Hepatocyte (in vitro differentiated cells): ENCODE data around the gene PADI3. TPM values are rescaled to one million over a fixed set of nuclear protein-coding genes. Genes with fewer than 3 reads are reported as not detected.

Experiments
- DNase-seq: peaks from one replicate; pipeline ENCODE4 v3.0.0-alpha.2; 2016; ENCODE audit warnings: low spot score
- H2AFZ ChIP-seq: fragments of 200-600 bp; sonication (generic); 2 replicates; pipeline ENCODE4 v1.6.0; 2016; ENCODE audit warnings: antibody characterized with exemption, mild to moderate bottlenecking
- H3K27ac ChIP-seq: fragments of 200-600 bp; sonication (generic); 2 replicates; pipeline ENCODE4 v1.5.1; 2016; ENCODE audit warnings: mild to moderate bottlenecking
- H3K27me3 ChIP-seq: fragments of 200-600 bp; sonication (generic); 2 replicates; pipeline ENCODE4 v1.6.1; 2016
- H3K36me3 ChIP-seq: fragments of 200-600 bp; sonication (generic); replicated peaks from 2 replicates; pipeline ENCODE4 v1.5.1; 2016; ENCODE audit warnings: low read depth; ENCODE audit not compliant: insufficient read depth
- H3K4me1 ChIP-seq: fragments of 200-600 bp; sonication (generic); 2 replicates; pipeline ENCODE4 v1.5.1; 2016; ENCODE audit warnings: mild to moderate bottlenecking, moderate library complexity; ENCODE audit not compliant: insufficient read depth
- H3K4me2 ChIP-seq: fragments of 200-600 bp; sonication (generic); 2 replicates; pipeline ENCODE4 v1.6.0; 2016
- H3K4me3 ChIP-seq: fragments of 200-600 bp; sonication (generic); 2 replicates; pipeline ENCODE4 v1.5.1; 2016; ENCODE audit warnings: mild to moderate bottlenecking
- H3K79me2 ChIP-seq: fragments of 200-600 bp; sonication (generic); 2 replicates; pipeline ENCODE4 v1.6.0; 2017; ENCODE audit warnings: mild to moderate bottlenecking
- H3K9me2 ChIP-seq: fragments of 200-600 bp; sonication (generic); replicated peaks from 2 replicates; pipeline ENCODE4 v1.6.0; 2017; ENCODE audit warnings: mild to moderate bottlenecking; ENCODE audit not compliant: insufficient read depth
- H3K9me3 ChIP-seq: fragments of 200-600 bp; sonication (generic); 2 replicates; pipeline ENCODE4 v1.5.1; 2016; ENCODE audit warnings: low read depth, mild to moderate bottlenecking
- H4K20me1 ChIP-seq: fragments of 200-600 bp; sonication (generic); 2 replicates; pipeline ENCODE4 v1.6.0; 2016; ENCODE audit warnings: mild to moderate bottlenecking; ENCODE audit not compliant: insufficient read depth, poor library complexity, severe bottlenecking
- CTCF ChIP-seq: fragments of 200-600 bp; sonication (generic); IDR thresholded peaks from 2 replicates; pipeline ENCODE4 v1.5.1; 2016; ENCODE audit warnings: antibody characterized with exemption, mild to moderate bottlenecking; ENCODE audit not compliant: poor library complexity
- EZH2 ChIP-seq: fragments of 200-600 bp; sonication (generic); IDR thresholded peaks from 2 replicates; pipeline ENCODE4 v1.6.1; 2016; ENCODE audit warnings: antibody characterized with exemption, mild to moderate bottlenecking, borderline replicate concordance
- EZH2phosphoT487 ChIP-seq: fragments of 200-600 bp; sonication (generic); IDR thresholded peaks from one replicate; pipeline ENCODE4 v1.6.1; 2018; ENCODE audit warnings: antibody characterized with exemption, mild to moderate bottlenecking, low read depth, moderate library complexity; ENCODE audit not compliant: unreplicated experiment, severe bottlenecking
- WGBS: methylation state at CpG from one replicate; pipeline ENCODE4 v1.1.6; 2016; ENCODE audit warnings: low lambda C conversion rate; ENCODE audit errors: missing lambda C conversion rate; 5-methylcytosine and 5-hydroxymethylcytosine counted together
- polyA plus RNA-seq: library from polyadenylated mRNA; unstranded; fragments of >200 nt; fragmentation: Nextera tagmentation; extraction: Ambion mirVana; gene quantifications from 2 replicates; pipeline ENCODE4 v1.2.1, GENCODE V29; 2016
- total RNA-seq: library from RNA; depleted of rRNA; stranded (reverse); fragments of >200 nt; gene quantifications from 2 replicates; pipeline ENCODE4 v1.2.3, GENCODE V29; 2014

PADI3 gene
- total and polyA plus RNA-seq, 2 experiments from 2014 or later = not detected

GRCh38 chr1:17292299-17293160, 43.6 kb downstream of the PADI3 start:
- H3K4me1 ChIP-seq = no peaks in the 10 kb centered on the region
- H3K4me2 ChIP-seq = no peak overlapping the region
- no peaks in the 10 kb centered on the region for H4K20me1 ChIP-seq
- no peak overlapping the region for H3K27ac ChIP-seq
- no peak for DNase-seq
- TF ChIP-seq CTCF (no peak), EZH2phosphoT487 (no peak), EZH2 (no peak)
- H3K79me2 ChIP-seq = no peaks in the 10 kb centered on the region
- no peaks in the 10 kb centered on the region for H3K9me2 ChIP-seq
- H3K4me3 ChIP-seq = no peak overlapping the region
- no peak overlapping the region for H2AFZ ChIP-seq
- no peaks in the 10 kb centered on the region for H3K9me3 ChIP-seq
- WGBS = 67% methylated on average over 7 of the region's 7 CpGs
- peaks cover 14% of the 10 kb centered on the region for H3K27me3 ChIP-seq
- no peaks in the 10 kb centered on the region for H3K36me3 ChIP-seq

GRCh38 chr1:17293681-17294425, 45.0 kb downstream of the PADI3 start:
- WGBS = 70% methylated on average over 14 of the region's 14 CpGs
- Histone ChIP-seq H3K36me3 (no peaks in the 10 kb centered on the region), H3K9me3 (no peaks in the 10 kb centered on the region), H2AFZ (no peak overlapping the region), H3K27ac (no peak overlapping the region), H3K4me1 (no peaks in the 10 kb centered on the region), H3K79me2 (no peaks in the 10 kb centered on the region), H3K4me3 (no peak overlapping the region), H3K9me2 (no peaks in the 10 kb centered on the region), H3K4me2 (no peak overlapping the region), H3K27me3 (peaks cover 14% of the 10 kb centered on the region), H4K20me1 (no peaks in the 10 kb centered on the region)
- DNase-seq = no peak
- no peak for TF ChIP-seq CTCF
- no peak for TF ChIP-seq EZH2phosphoT487
- TF ChIP-seq EZH2 = no peak

GRCh38 chr1:17295292-17295691, 46.4 kb downstream of the PADI3 start:
- DNase-seq = no peak
- Histone ChIP-seq H3K9me3 (no peaks in the 10 kb centered on the region), H2AFZ (no peak overlapping the region), H3K36me3 (no peaks in the 10 kb centered on the region), H3K79me2 (no peaks in the 10 kb centered on the region), H3K9me2 (no peaks in the 10 kb centered on the region), H3K4me3 (no peak overlapping the region), H3K27ac (no peak overlapping the region), H3K4me1 (no peaks in the 10 kb centered on the region), H3K27me3 (peaks cover 14% of the 10 kb centered on the region), H4K20me1 (no peaks in the 10 kb centered on the region), H3K4me2 (no peak overlapping the region)
- 93% methylated on average over 4 of the region's 4 CpGs for WGBS
- no peak for TF ChIP-seq CTCF
- TF ChIP-seq EZH2phosphoT487 = no peak
- TF ChIP-seq EZH2 = no peak
